ENCODE data around the gene EXD1. TPM values are rescaled to one million over a fixed set of nuclear protein-coding genes. Genes with fewer than 3 reads are reported as not detected.

EXD1 gene
- total RNA-seq = not detected

DNA sequence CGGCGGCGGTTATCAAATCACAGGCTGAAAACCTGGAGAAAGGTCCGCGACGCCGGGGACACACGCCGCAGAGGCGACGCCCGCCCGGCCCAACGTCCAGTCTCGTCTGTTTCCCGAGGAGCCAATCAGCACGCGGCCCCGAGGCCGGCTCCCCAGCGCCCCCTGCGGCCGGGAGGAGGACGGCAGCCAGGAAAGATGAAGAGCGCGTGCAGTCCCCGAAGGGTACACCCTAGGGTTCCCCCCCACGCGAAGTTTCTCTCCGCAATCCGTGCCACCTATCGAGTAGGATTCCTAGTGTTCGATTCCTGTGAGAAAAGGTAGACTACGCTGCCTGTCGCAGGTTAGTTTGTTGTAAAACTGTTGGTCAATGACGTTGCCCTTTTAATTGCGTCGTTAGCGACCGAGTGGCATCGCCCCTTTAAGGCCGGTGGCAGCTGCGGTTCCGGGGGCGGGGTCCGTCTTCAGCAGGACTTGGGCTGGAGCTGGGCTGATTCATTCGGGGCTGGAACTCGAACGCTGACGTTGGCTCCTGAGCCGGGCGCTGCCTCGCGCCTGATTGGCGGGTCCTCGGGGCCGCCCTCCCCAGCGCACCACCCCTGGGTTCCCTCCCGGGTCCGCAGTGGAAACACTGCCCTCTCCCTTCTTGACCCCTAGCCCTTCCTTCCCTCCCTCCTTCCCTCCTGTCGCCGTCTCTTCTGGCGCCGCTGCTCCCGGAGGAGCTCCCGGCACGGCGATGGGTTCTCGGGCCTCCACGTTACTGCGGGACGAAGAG, at the start of gene EXD1, which contains the start of gene CHP1:
Gene EXD1, minus strand, starts transcription at position 108 of the 772 bp plus-strand sequence. CDS start 4,182 bp downstream, outside the sequence.
Gene CHP1, plus strand, starts transcription at position 619 of the 772 bp plus-strand sequence. Its CDS starts 115 bp downstream, at position 734.
- Histone ChIP-seq H3K36me3 (no peaks in the 10 kb centered on the region), H3K27ac (peak within 1 kb of the TSS; percentile 86), H3K9me3 (no peaks in the 10 kb centered on the region), H3K27me3 (no peaks in the 10 kb centered on the region), H3K4me1 (peaks cover 23% of the 10 kb centered on the region), H3K4me3 (peak within 1 kb of the TSS; percentile 86 to 94)
- TF ChIP-seq, protein P1, sequence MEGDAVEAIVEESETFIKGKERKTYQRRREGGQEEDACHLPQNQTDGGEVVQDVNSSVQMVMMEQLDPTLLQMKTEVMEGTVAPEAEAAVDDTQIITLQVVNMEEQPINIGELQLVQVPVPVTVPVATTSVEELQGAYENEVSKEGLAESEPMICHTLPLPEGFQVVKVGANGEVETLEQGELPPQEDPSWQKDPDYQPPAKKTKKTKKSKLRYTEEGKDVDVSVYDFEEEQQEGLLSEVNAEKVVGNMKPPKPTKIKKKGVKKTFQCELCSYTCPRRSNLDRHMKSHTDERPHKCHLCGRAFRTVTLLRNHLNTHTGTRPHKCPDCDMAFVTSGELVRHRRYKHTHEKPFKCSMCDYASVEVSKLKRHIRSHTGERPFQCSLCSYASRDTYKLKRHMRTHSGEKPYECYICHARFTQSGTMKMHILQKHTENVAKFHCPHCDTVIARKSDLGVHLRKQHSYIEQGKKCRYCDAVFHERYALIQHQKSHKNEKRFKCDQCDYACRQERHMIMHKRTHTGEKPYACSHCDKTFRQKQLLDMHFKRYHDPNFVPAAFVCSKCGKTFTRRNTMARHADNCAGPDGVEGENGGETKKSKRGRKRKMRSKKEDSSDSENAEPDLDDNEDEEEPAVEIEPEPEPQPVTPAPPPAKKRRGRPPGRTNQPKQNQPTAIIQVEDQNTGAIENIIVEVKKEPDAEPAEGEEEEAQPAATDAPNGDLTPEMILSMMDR (IDR thresholded peaks at IDR 0.05) = peak; percentile 74 to 90 (median 84)
- TF ChIP-seq POLR2A (IDR thresholded peaks at IDR 0.05) (peak in 1 of 2 donors; percentile 61), POLR2AphosphoS5 (IDR thresholded peaks at IDR 0.05; ENCODE audit: insufficient read depth in 1 of 2, low read depth in 1 of 2) (peak; percentile 82 to 94)
- DNase-seq (ENCODE audit: extremely low spot score in 2 of 2) = peak; percentile 97 to 98
- intact Hi-C loops (cut with DNase I) = no loop called here

- intact Hi-C loops (cut with DNase I) = no loop called here
- no peaks in the 10 kb centered on the region for H3K36me3 ChIP-seq
Measured at GRCh38 chr15:41279535-41280283, 49.2 kb upstream of the EXD1 start.

GRCh38 chr15:41278319-41278718, 47.8 kb upstream of the EXD1 start:
- no peaks in the 10 kb centered on the region for H3K9me3 ChIP-seq
- H3K4me3 ChIP-seq = no peak overlapping the region
- H3K27ac ChIP-seq = no peak overlapping the region
- H3K27me3 ChIP-seq = no peaks in the 10 kb centered on the region
- intact Hi-C loops (cut with DNase I) = no loop called here
- TF ChIP-seq, protein P1 (IDR thresholded peaks at IDR 0.05) = no peak
- no peak for TF ChIP-seq POLR2AphosphoS5 (IDR thresholded peaks at IDR 0.05; ENCODE audit: insufficient read depth in 1 of 2, low read depth in 1 of 2)
- no peak for TF ChIP-seq POLR2A (IDR thresholded peaks at IDR 0.05)
- DNase-seq (ENCODE audit: extremely low spot score in 2 of 2) = no peak
- no peaks in the 10 kb centered on the region for H3K36me3 ChIP-seq
- peaks cover 17% of the 10 kb centered on the region for H3K4me1 ChIP-seq

More at GRCh38 chr15:41279535-41280283, 49.2 kb upstream of the EXD1 start:
- H3K4me1 ChIP-seq = peaks cover 18% of the 10 kb centered on the region
- TF ChIP-seq POLR2AphosphoS5 (IDR thresholded peaks at IDR 0.05; ENCODE audit: insufficient read depth in 1 of 2, low read depth in 1 of 2) = no peak
- TF ChIP-seq, protein P1 (IDR thresholded peaks at IDR 0.05) = no peak
- no peak for TF ChIP-seq POLR2A (IDR thresholded peaks at IDR 0.05)
- H3K9me3 ChIP-seq = no peaks in the 10 kb centered on the region
- DNase-seq (ENCODE audit: extremely low spot score in 2 of 2) = no peak
- H3K27me3 ChIP-seq = no peaks in the 10 kb centered on the region
- no peak overlapping the region for H3K4me3 ChIP-seq
- no peak overlapping the region for H3K27ac ChIP-seq

DNA sequence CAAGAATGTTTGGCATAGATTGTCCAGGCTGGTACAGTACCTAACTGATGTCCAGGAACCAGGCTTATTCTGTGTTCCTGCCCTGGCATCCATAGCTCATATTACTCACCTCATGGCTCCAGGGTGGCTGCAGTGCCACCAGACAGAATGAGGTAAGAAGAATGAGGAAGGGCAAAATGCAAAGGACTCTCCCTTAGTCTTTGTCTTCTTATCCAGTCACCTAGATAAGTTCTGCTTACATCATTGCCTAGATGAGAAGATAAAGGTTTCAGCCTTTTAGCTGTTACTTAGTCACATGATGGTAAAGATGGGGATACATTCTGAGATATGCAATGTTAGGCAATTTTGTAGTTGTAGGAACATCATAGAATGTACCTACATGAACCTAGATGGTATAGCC, 46.3 kb upstream of the EXD1 start:
- Histone ChIP-seq H3K4me1 (peaks cover 5% of the 10 kb centered on the region), H3K4me3 (no peak overlapping the region), H3K27ac (no peak overlapping the region), H3K9me3 (no peaks in the 10 kb centered on the region), H3K27me3 (no peaks in the 10 kb centered on the region), H3K36me3 (peaks cover 0 to 10% of the 10 kb centered on the region in 2 donors)
- no peak for DNase-seq (ENCODE audit: extremely low spot score in 2 of 2)
- intact Hi-C loops (cut with DNase I) = no loop called here
- TF ChIP-seq, protein P1 (IDR thresholded peaks at IDR 0.05) = no peak
- TF ChIP-seq POLR2A (IDR thresholded peaks at IDR 0.05) = no peak
- TF ChIP-seq POLR2AphosphoS5 (IDR thresholded peaks at IDR 0.05; ENCODE audit: insufficient read depth in 1 of 2, low read depth in 1 of 2) = no peak

Measured in vagina (tissue), 2 donors.